BJ (cell line): Measurements from ENCODE around the gene DNAJC5. TPM values are rescaled to one million over a fixed set of nuclear protein-coding genes. Genes with fewer than 3 reads are reported as not detected.
A peak's percentile ranks its signal among the peaks of the same experiment; 100 is the strongest.

ENCODE experiments used
- CTCF ChIA-PET: fragments of 350-600 bp; formaldehyde crosslinking; extraction: SDS; loops from one replicate; lab custom pipeline; 2021; ENCODE audit warnings: antibody characterized with exemption, inconsistent platforms; lab: Yijun Ruan, JAX
- POLR2A ChIA-PET: fragments of 300-600 bp; sonication (Branson Sonifier 250); formaldehyde crosslinking; extraction: SDS; loops from one replicate; lab custom pipeline; 2021; ENCODE audit warnings: antibody characterized with exemption; lab: Charles Lee
- DNase-seq: peaks from one replicate; pipeline ENCODE4 v3.0.0-alpha.2; 2011; ENCODE audit warnings: low read depth
- H3K27me3 ChIP-seq: 2 replicates; pipeline ENCODE4 v1.6.0; 2011; ENCODE audit warnings: low read length; ENCODE audit not compliant: control insufficient read depth, insufficient read depth
- H3K36me3 ChIP-seq: 2 replicates; pipeline ENCODE4 v1.5.1; 2011; ENCODE audit warnings: low read length; ENCODE audit not compliant: control insufficient read depth, insufficient read depth
- H3K4me3 ChIP-seq: 2 replicates; pipeline ENCODE4 v1.5.1; 2011; ENCODE audit warnings: low read depth, mild to moderate bottlenecking, control low read depth, low read length
- CTCF ChIP-seq: IDR thresholded peaks from 2 replicates; pipeline ENCODE4 v1.5.1; 2011; ENCODE audit warnings: low read depth, mild to moderate bottlenecking, control low read depth, inconsistent platforms, low read length, moderate library complexity; ENCODE audit not compliant: insufficient read depth
- polyA plus RNA-seq: library from polyadenylated mRNA; depleted of rRNA; stranded (reverse); fragments of >200 nt; gene quantifications from 2 replicates; pipeline ENCODE4 v1.2.3, GENCODE V29; 2011

Gene DNAJC5
- polyA plus RNA-seq, 1 experiment, result 45.6 TPM

- TF ChIP-seq CTCF, result no peak
- POLR2A ChIA-PET, result no interaction called here
- CTCF ChIA-PET, result interaction anchor here (0.9 to 1.2 kb wide), 2 partner anchors 88 to 439 kb away, joined by 3 to 5 read pairs; partner anchors contain the start of gene PTK6
- Histone ChIP-seq H3K4me3 (no peak overlapping the region), H3K27me3 (no peaks in the 10 kb centered on the region), H3K36me3 (no peaks in the 10 kb centered on the region)
- DNase-seq, result no peak
Measured at GRCh38 chr20:63976980-63977738, 82.2 kb downstream of the DNAJC5 start.

- POLR2A ChIA-PET, result no interaction called here
Measured at GRCh38 chr20:63977739-63978276, 82.9 kb downstream of the DNAJC5 start.

GRCh38 chr20:63978319-63979228, 83.6 kb downstream of the DNAJC5 start:
- peak overlapping the region; percentile 55 for H3K4me3 ChIP-seq
- H3K27me3 ChIP-seq, result no peaks in the 10 kb centered on the region
- TF ChIP-seq CTCF, result no peak
- CTCF ChIA-PET, result interaction anchor here (2.5 kb wide), 2 partner anchors 60 to 79 kb away, joined by 16 to 20 read pairs; no protein-coding TSS in a partner anchor
- no peaks in the 10 kb centered on the region for H3K36me3 ChIP-seq
- no peak for DNase-seq
- POLR2A ChIA-PET, result no interaction called here

More at GRCh38 chr20:63977739-63978276, 82.9 kb downstream of the DNAJC5 start:
- H3K27me3 ChIP-seq, result no peaks in the 10 kb centered on the region
- H3K4me3 ChIP-seq, result no peak overlapping the region
- no peak for TF ChIP-seq CTCF
- no peak for DNase-seq
- H3K36me3 ChIP-seq, result no peaks in the 10 kb centered on the region
- CTCF ChIA-PET, result interaction anchor here (0.9 to 1.2 kb wide), 2 partner anchors 88 to 440 kb away, joined by 3 to 5 read pairs; partner anchors contain the start of gene PTK6

GRCh38 chr20:63979229-63979556, 84.3 kb downstream of the DNAJC5 start:
- H3K27me3 ChIP-seq, result no peaks in the 10 kb centered on the region
- POLR2A ChIA-PET, result no interaction called here
- H3K36me3 ChIP-seq, result no peaks in the 10 kb centered on the region
- TF ChIP-seq CTCF, result no peak
- DNase-seq, result no peak
- CTCF ChIA-PET, result interaction anchor here (1.7 to 2.5 kb wide), 5 partner anchors 60 to 441 kb away, joined by 4 to 20 read pairs (median 12); partner anchors contain the start of gene PTK6
- peak overlapping the region; percentile 55 for H3K4me3 ChIP-seq
